HG03196 (cell line): ENCODE data around the gene PTPRN.
A peak's percentile ranks its signal among the peaks of the same experiment; 100 is the strongest.
"Not testable (repeated sequence)": the region's sequence is repeated elsewhere in the genome, so short reads cannot be mapped to it uniquely, and the experiment has no call there.

Experiments
- ATAC-seq: cut with Tn5 transposase; IDR thresholded peaks from one replicate; pipeline ENCODE4 v1.9.1; 2021; ENCODE audit not compliant: unreplicated experiment

Gene PTPRN

DNA sequence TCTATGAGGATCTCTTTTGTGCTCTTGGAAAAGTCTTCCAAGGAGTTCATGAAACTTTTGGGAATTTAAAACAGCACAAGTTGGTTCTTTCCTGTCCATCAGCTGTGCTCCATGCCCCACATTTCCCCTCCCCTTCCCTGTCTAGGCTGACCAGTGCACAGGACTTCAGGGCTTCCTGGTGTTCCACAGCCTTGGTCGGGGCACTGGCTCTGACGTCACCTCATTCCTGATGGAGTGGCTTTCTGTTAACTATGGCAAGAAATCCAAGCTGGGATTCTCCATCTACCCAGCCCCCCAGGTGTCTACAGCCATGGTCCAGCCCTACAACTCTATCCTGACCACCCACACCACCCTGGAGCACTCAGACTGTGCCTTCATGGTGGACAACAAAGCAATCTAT is 38.2 kb downstream of the PTPRN start:
- ATAC-seq, result no peak

DNA sequence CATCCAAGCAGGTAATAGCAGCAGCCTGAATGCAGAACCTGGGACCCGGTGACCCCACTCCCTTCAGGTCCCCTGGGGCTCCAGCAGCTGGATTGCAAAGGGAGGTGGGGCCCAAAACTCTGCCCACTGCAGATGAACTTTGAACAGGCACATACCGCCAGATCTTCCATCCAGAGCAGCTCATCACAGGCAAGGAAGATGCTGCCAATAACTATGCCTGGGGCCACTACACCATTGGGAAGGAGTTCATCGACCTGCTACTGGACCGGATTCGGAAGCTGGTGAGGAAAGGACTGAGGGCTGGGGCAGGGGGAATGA is 39.2 kb downstream of the PTPRN start:
- ATAC-seq, result no peak

DNA sequence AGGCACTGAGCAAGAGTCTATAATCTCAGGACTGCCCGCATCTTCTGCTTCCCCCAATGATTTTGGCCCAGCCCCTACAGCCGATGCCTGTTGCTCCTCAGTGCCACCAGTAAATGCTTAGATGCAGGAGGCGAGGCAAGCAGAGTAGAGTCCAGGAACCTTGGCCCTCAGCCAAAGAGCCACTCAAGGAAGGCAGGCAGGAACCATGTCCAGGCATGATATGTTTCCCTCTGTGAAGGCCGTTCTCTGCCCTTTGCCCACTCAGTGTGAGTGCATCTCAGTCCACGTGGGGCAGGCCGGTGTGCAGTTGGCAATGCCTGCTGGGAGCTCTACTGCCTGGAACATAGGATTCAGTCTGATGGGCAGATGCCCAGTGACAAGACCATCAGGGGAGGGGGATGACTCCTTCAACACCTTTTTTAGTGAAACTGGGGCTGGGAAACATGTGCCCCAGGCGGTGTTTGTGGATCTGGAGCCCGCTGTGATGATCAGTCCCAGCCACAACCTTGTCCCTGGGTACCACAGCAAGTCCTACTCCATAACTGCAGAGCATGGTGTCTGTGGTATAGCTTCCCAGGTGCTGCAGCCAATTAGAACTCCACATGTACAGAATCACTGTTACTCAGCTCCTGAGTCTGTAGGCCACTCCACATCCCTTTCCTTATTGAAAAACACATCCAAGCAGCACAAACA is 39.7 kb downstream of the PTPRN start:
- no peak for ATAC-seq

DNA sequence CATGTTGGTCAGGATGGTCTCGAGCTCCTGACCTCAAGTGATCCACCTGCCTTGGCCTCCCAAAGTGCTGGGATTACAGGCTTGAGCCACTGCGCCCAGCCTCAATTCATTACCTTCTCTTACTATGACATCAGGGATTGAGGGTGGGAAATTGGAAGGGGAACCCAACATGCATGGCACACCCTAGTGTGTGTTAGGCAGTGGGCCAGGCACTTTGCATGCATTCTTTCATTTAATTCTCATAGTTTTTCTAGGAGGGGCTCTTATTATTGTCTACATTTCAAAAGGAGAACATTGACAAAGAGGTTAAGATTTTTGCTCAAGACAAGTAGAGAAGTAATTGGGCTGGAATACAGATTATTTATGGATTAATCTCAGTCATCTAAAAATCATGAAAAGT is 40.9 kb downstream of the PTPRN start:
- no peak for ATAC-seq

DNA sequence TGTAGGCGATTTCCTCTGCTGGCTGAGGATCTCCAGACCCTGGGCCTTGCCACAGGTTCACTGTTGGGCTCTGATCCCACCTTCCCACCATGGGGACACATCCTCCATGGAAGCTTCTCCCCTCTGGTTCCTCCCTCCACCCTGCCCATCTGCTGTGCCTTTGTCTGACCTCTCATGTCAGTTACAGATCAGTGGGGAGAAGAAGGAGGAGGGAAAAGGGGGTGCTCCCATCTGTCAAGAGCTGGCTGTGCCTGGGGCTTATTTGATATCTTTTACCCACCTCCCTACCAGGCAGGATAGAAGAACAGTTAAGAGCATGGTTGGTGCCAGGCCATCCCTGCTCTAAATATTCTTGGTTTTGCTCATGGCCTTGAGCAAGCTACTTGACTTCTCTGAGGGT is 42.3 kb downstream of the PTPRN start:
- no peak for ATAC-seq

DNA sequence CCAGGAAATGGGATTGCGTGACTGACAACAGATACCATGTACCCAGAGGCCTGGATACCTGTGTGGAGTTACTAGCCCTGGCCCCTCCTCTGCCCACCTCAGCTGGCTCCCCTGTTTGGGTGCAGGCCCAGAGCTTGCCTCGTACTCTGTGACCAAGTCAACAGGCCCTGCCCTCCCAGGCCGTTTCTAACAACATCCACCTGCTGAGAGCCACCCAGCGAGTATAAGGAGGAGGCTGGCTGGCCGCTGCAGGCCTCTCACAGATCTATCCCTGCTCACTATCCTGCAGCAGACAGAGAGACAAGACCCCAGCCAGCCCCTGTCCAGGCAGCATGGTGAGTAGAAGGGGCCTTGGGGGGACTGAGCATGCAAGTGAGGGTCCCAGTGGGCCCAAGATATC is 43.0 kb downstream of the PTPRN start:
- no peak for ATAC-seq

DNA sequence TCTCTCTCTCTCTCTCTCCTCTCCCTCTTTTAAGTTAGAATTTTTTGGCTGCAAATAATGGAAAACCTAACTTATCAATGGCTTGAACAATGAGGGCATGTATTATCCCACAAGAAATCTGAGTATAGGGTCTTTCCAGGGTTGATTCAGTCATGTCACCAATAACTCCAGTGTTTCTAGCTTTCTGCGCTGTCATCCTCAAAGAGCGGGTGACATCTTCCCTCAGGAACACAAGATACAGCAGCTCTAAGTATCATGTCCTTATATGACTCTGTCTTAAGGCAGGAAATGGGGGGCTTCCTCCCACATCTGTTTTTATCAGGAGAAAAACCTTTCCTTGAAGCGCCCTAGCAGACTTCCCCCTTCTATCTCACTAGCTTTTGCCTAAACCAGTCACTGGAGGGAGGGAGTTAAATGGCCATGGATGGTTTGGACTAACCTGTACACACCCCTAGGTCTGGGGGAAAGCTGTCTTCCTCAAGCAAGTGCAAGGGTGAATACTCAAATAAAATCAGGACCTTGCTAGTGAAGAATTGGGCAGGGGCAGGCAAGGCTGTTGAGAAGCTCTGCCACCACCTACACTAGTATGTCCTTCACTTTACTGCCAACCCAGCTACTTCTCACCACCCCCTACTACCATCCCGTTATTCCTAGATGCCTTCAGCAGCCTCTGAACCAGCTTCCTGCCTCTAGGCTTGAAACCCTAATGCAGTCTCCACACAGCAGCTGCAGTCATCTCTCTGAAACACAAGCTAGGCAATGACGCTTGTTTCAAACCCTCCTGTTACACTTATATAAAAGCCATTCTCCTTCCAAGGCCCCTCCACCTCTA is 48.0 kb downstream of the PTPRN start:
- no peak for ATAC-seq

DNA sequence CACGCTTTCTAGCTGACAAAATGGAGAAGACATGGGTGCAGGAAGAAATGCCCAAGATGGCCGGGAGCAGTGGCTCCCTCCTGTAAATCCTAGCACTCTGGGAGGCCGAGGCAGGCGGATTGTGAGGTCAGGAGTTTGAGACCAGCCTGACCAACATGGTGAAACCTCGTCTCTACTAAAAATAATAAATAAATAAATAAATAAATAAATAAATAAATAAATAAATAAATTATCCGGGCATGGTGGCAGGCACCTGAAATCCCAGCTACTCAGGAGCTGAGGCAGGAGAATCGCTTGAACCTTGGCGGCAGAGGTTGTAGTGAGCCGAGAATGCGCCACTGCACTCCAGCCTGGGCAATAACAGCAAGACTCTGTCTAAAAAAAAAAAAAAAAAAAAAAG is 50.3 kb downstream of the PTPRN start:
- ATAC-seq, result not testable (repeated sequence)

DNA sequence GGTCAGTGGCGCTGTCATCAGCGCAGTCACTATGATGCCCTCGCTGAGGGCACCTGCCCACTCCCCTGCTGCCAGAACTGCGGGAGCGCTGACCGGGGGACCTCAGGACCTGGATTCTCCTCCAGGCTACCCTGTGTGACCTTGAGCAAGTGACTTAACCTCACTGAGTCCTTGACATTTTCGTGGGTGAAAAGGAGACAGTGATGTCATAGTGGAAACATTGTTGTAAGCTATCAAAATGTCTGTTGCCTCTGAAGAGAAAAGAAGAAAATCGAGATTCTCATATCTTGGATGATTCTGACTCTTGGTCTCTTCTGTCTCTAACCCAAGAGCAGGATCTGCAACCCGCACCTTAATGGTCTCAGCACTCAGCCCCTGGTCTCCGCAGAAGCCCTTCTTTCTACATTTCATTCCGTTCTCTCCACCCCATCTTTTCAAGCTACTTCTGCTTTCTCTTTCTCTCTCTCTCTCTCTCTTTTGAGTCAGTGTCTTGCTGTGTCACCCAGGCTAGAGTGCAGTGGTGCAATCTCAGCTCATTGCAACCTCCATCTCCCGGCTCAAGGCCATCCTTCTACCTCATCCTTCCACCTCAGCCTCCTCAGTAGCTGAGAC is 54.5 kb downstream of the PTPRN start:
- ATAC-seq, result peak; percentile 17

DNA sequence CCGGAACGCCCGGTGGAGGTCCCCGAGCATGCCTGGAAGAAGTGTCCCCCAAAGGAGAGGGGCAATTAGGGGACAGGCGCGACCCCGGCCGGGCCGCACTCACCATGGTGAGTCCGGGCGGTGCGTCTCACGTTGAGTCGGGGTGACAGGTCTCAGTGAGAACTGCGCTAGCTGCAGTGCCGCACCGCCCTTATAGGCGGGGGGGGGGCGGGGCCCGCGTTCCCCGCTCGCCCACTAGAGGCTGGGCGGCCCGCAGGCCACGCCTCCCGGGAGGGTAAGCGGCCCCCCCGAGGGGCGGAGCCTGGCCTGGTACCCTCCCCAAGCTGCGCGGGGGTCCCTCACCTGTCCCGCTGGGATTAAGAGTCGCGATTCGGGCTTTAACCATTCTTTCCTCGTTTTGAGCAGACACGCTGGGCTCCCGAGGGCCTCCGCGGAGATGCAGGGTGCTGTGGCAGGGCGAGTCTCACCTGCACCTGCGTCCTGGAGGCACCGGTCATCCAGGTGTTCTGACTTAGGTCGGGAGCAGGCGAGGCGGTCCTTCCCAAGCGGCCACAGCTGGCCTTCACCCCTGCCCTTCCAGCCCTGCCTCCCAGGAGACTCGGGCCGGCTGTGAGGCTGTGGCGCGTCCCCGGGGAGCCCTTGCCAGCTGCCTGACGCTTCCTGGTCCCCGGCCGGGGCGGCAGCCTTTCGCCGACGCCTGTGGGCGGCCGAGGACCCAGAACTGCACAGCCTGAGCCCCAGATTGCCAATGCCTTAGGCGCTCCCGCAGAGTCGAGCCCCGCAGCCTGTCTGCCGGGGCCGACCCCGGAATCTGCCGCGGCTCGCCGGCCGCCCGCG is 55.2 kb downstream of the PTPRN start, which contains the start of gene TUBA4A:
TSS of gene TUBA4A (minus strand) at position 166 of the 837 bp plus-strand sequence. CDS start at position 106, 60 bp downstream.
- ATAC-seq, result peak; percentile 36

DNA sequence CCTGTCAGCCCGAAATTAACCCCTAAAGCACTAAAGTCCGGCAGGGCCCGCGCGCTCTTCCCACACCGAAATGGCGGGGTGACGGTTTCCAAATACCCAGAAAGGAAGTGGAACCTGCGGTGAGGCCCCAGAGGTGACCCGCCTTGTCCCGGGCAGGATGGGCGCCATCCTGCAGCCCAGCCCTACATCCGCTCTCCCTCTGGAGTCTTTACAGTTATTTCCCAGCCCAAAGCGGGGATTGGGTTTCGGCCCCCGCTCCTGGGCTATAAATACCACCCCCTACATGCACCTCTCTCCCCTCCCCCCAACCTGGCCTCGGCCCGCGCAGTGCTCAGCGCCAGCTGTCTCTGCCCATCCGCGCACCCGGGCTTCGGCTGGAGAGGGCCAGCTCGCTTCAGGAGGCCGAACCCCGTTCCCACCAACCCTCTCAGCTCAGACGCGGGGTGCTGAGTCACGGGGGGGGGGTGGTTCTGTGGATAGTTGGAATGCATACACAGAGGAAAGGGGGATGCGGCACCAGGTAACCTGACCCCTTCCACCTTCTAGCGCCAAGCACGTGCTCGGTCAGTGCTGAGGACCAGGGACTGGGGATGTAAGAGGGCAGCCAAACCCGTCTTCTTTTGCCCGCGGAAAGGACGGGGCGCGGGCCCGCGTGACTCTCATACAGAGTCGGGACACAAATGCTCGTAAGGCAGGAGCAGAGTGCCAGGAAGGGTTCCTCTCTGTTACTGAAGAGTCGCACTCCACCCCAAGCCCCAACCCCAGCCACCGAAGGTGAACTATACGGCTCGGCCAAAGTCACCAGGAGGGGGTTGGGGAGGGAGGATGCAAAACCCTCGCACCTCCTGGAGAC is 56.1 kb downstream of the PTPRN start, which contains the start of gene TUBA4B:
TSS of gene TUBA4B (plus strand) at position 344 of the 853 bp plus-strand sequence. CDS start at position 509, 165 bp downstream.
- ATAC-seq, result no peak

DNA sequence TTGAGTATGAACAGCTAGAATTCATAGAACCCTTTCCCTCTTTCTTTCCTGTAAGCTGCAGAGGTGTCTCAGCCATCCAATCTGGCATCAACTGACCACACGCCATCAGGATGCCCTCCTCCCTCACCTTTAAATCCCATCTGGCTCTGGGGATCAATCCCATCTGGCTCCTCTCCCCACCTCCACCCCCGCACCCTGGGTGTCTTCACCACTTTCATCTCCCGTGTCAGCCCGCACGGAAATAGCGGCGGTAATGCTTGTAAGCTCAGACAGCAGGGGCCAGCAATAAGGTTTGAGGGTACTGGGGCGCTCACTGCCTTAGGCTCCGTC is 56.7 kb downstream of the PTPRN start:
- no peak for ATAC-seq

DNA sequence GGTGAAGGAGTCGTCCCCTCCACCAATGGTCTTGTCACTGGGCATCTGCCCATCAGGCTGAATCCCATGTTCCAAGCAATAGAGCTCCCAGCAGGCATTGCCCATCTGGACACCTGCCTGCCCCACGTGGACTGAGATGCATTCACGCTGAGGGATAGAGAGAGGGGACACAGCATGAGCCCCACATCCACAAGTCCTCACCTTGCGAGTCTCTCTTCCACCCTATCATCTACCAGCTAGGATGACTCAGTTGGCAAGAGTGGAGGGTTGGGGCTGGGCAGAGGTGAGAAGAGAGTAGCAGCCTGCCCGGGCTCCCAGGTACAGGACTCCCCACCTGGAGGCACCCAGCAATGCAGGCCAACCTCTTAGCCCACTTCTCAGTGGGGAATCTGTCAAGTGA is 57.1 kb downstream of the PTPRN start:
- ATAC-seq, result no peak

DNA sequence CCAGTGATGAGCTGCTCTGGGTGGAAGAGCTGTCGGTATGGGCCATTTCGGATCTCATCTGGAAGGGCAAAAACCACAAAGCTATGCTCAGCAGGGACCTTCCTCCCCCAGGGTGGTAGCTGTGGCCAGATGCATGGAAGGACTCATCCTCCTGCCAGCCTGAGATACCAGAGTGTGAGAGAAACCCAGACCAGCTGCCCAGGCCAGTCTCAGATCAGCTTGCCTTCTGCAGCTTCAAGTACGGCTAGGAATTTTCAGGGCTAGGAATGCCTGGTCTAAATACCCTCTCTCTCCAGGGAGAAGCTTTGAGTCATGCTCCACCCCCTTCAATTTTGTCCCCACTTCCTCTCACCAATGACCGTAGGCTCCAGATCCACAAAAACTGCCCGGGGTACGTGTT is 57.5 kb downstream of the PTPRN start:
- ATAC-seq, result no peak

DNA sequence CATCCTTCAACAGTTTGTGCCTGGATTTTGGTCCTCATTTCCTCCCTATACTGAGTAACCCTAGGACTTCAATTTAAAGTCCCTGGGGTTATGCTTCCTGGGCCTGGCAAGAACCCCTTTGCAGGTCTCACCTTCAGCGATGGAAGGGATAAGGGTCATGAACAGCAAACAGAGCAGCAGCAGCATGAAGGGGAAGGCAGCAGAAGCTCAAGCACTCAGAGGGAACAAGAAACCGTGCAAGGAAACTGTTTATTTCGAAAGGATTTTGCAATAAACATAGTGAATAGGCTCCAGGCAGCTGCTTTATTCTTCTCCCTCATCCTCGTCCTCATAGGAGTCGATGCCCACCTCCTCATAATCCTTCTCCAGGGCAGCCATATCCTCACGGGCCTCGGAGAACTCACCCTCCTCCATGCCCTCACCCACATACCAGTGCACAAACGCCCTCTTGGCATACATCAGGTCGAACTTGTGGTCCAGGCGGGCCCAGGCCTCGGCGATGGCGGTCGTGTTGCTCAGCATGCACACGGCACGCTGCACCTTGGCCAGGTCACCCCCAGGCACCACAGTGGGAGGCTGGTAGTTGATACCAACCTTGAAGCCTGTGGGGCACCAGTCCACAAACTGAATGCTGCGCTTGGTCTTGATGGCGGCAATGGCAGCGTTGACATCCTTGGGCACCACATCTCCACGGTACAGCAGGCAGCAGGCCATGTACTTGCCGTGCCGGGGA is 59.0 kb downstream of the PTPRN start:
- no peak for ATAC-seq

DNA sequence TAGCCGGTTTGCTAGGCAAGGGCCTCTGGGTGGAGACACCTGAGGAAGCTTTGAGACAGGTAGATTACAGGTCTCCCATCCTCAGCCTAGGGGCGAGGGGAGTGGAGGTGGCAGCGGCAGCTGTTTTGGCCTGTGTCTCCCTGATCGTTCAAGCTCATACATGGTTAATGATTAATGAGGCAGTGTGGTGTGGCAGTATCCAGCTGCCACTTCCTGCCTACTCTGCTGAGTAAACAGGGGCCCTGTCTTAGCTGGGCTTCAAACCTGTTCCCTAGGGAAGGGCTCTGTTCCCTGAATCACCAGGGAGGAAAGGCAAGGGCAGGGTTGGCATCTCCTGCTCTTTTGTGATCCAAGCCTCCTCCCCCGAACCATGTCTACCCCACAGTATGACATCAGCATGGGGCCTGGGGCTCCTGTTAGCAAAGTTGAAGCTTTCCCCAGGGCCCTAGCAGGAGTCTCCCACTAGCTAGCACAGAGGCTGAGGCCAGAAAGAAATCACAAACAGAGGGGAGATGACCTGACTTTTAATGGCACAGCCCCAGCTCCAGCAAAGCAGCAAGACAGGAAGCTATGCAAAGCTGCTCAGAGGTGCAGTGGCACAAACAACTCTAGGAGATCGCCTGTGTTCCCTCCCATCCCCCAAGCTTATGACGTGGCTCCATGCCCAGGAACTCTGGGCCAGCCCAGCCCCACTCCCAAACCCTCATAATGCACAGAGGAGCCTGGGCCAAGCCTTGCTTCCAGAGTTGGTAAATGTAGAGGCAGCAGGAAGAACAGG is 59.8 kb downstream of the PTPRN start:
- ATAC-seq, result peak; percentile 41

DNA sequence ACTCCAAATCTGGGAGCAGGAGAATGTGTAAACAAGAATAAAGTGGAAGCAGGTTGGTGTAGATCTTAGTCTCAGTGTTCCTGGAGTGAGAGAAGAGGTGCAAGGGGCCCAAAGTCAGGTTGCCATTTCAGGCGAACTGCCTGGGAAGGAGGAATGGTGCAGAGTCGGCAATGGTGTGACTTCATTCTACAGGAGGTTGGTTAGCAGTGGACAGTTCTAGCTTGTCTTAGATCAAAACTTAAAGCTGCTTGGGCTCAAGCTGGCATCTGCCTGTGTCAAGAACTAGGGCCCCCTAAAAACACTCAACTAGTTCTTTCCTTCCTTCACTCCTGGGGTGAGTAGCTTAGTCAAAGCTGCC is 60.4 kb downstream of the PTPRN start:
- no peak for ATAC-seq

DNA sequence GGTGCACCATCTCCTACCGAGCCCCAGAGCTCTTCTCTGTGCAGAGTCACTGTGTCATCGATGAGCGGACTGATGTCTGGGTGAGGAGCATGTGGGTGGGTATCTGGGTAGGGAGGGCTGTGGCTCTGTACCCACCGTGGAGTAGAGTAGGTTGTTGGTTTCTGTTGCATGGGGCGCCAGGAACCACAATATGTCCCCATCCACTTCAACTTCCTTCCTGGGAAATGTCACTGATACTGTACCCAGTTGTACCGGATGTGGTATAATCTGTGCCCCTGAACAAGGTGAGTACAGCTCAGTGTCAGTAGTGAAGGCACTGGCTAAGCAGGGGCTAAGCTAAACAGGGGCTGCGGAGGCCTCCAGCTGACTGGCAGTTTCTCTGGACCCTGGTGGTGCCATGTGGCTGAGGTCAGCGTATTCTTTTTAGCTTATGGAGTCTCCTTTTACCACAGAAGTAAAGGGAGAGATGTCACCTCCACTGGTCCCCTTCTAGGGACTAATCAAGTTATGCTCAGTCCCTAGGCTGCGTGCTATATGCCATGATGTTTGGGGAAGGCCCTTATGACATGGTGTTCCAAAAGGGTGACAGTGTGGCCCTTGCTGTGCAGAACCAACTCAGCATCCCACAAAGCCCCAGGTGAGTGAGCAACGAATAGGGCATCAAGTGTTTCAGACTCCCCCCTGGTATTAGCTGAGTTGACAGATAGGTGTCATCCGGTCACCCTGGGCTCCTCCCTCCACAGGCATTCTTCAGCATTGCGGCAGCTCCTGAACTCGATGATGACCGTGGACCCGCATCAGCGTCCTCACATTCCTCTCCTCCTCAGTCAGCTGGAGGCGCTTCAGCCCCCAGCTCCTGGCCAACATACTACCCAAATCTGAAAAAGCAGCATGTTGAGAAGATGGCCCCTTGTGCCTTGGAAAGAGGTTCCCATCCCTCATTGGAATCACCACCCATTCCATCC is 61.2 kb downstream of the PTPRN start:
- no peak for ATAC-seq
